WTC11 (cell line): ENCODE results near the gene NELFCD. TPM values are rescaled to one million over a fixed set of nuclear protein-coding genes. Genes with fewer than 3 reads are reported as not detected.

ENCODE experiments used
- ATAC-seq: fragments of 200-7000 bp; cut with Tn5 transposase; 2 replicates; pipeline ENCODE4 v1.10.0; 2021; ENCODE audit warnings: mild to moderate bottlenecking, moderate library complexity
- CTCF ChIA-PET: fragments of 300-600 bp; sonication (Branson Sonifier 250); formaldehyde crosslinking; loops from one replicate; lab custom pipeline; 2021; ENCODE audit warnings: antibody characterized with exemption; lab: Charles Lee
- POLR2A ChIA-PET: fragments of 350-600 bp; sonication (Branson Sonifier 250); formaldehyde crosslinking; loops from one replicate; lab custom pipeline; 2021; ENCODE audit warnings: antibody characterized with exemption; lab: Charles Lee
- DNase-seq: peaks from one replicate; pipeline ENCODE4 v3.0.0; 2021; ENCODE audit warnings: low spot score
- H3K27ac Mint-ChIP-seq: 2 replicates; pipeline ENCODE4 v1.8.0; 2021; ENCODE audit warnings: mixed read lengths
- H3K27me3 Mint-ChIP-seq: 2 replicates; pipeline ENCODE4 v1.8.0; 2021; ENCODE audit warnings: low read depth, mild to moderate bottlenecking, moderate library complexity, mixed read lengths
- H3K36me3 Mint-ChIP-seq: 2 replicates; pipeline ENCODE4 v1.8.0; 2021; ENCODE audit warnings: mixed read lengths
- H3K4me1 Mint-ChIP-seq: 2 replicates; pipeline ENCODE4 v1.8.0; 2022; ENCODE audit warnings: mixed read lengths
- H3K4me3 Mint-ChIP-seq: 2 replicates; pipeline ENCODE4 v1.8.0; 2021; ENCODE audit warnings: mild to moderate bottlenecking, moderate library complexity, mixed read lengths
- H3K9me3 Mint-ChIP-seq: 2 replicates; pipeline ENCODE4 v1.8.0; 2021; ENCODE audit warnings: mixed read lengths
- ATF1 ChIP-seq: sonication (generic); formaldehyde crosslinking; IDR thresholded peaks from 2 replicates; pipeline ENCODE4 v1.8.1; 2023; ENCODE audit warnings: mild to moderate bottlenecking, moderate library complexity, missing genetic modification reagents
- CREB1 ChIP-seq: sonication (generic); formaldehyde crosslinking; IDR thresholded peaks from 2 replicates; pipeline ENCODE4 v1.8.0; 2023; ENCODE audit warnings: mild to moderate bottlenecking, missing genetic modification reagents
- EMX1 ChIP-seq: fragments of 250-450 bp; sonication (Bioruptor Pico); IDR thresholded peaks from 2 replicates; pipeline ENCODE4 v1.8.0; 2021; ENCODE audit warnings: mild to moderate bottlenecking
- ESRRA ChIP-seq: sonication (generic); formaldehyde crosslinking; IDR thresholded peaks from 2 replicates; pipeline ENCODE4 v1.8.1; 2022; ENCODE audit warnings: mild to moderate bottlenecking, missing genetic modification reagents, borderline replicate concordance
- FOXJ3 ChIP-seq: sonication (generic); formaldehyde crosslinking; IDR thresholded peaks from 2 replicates; pipeline ENCODE4 v1.9.0; 2021; ENCODE audit warnings: missing genetic modification reagents, mild to moderate bottlenecking, borderline replicate concordance
- FOXK1 ChIP-seq: sonication (generic); formaldehyde crosslinking; IDR thresholded peaks from 2 replicates; pipeline ENCODE4 v1.8.0; 2022; ENCODE audit warnings: mild to moderate bottlenecking, moderate library complexity, missing genetic modification reagents
- JUN ChIP-seq: sonication (generic); formaldehyde crosslinking; IDR thresholded peaks from 2 replicates; pipeline ENCODE4 v1.8.0; 2023; ENCODE audit warnings: mild to moderate bottlenecking, missing genetic modification reagents
- KAT7 ChIP-seq: sonication (generic); formaldehyde crosslinking; IDR thresholded peaks from 2 replicates; pipeline ENCODE4 v1.8.1; 2023; ENCODE audit warnings: missing genetic modification reagents, mild to moderate bottlenecking, borderline replicate concordance
- NFATC4 ChIP-seq: fragments of 250-450 bp; sonication (Bioruptor Pico); IDR thresholded peaks from 2 replicates; pipeline ENCODE4 v1.9.0; 2021; ENCODE audit warnings: mild to moderate bottlenecking
- NR1H2 ChIP-seq: sonication (generic); formaldehyde crosslinking; IDR thresholded peaks from 2 replicates; pipeline ENCODE4 v1.9.0; 2021; ENCODE audit warnings: mild to moderate bottlenecking, moderate library complexity, missing genetic modification reagents
- PRRX2 ChIP-seq: fragments of 250-450 bp; sonication (Bioruptor Pico); IDR thresholded peaks from 2 replicates; pipeline ENCODE4 v1.8.0; 2021; ENCODE audit warnings: mild to moderate bottlenecking
- SOX15 ChIP-seq: fragments of 250-450 bp; sonication (Bioruptor Pico); IDR thresholded peaks from 2 replicates; pipeline ENCODE4 v1.9.0; 2021; ENCODE audit warnings: mild to moderate bottlenecking
- SP1 ChIP-seq: sonication (generic); formaldehyde crosslinking; conservative IDR thresholded peaks from 2 replicates; pipeline ENCODE4 v1.8.1; 2022; ENCODE audit warnings: missing genetic modification reagents
- TEAD4 ChIP-seq: sonication (generic); formaldehyde crosslinking; IDR thresholded peaks from 2 replicates; pipeline ENCODE4 v1.8.0; 2022; ENCODE audit warnings: mild to moderate bottlenecking, missing genetic modification reagents
- TP53 ChIP-seq: sonication (generic); formaldehyde crosslinking; IDR thresholded peaks from 2 replicates; pipeline ENCODE4 v1.8.1; 2023; ENCODE audit warnings: mild to moderate bottlenecking, missing genetic modification reagents
- ZNF121 ChIP-seq: sonication (generic); formaldehyde crosslinking; IDR thresholded peaks from 2 replicates; pipeline ENCODE4 v1.8.0; 2023; ENCODE audit warnings: missing genetic modification reagents
- ZNF138 ChIP-seq: sonication (generic); formaldehyde crosslinking; conservative IDR thresholded peaks from 2 replicates; pipeline ENCODE4 v1.8.1; 2022; ENCODE audit warnings: mild to moderate bottlenecking, moderate library complexity, missing genetic modification reagents
- ZNF219 ChIP-seq: sonication (generic); formaldehyde crosslinking; IDR thresholded peaks from 2 replicates; pipeline ENCODE4 v1.8.0; 2023; ENCODE audit warnings: missing genetic modification reagents, mild to moderate bottlenecking, borderline replicate concordance
- ZNF263 ChIP-seq: sonication (generic); formaldehyde crosslinking; IDR thresholded peaks from 2 replicates; pipeline ENCODE4 v1.8.1; 2022; ENCODE audit warnings: low read depth, mild to moderate bottlenecking, moderate library complexity, missing genetic modification reagents
- ZNF423 ChIP-seq: fragments of 250-450 bp; sonication (Bioruptor Pico); IDR thresholded peaks from 2 replicates; pipeline ENCODE4 v2.1.2; 2022; ENCODE audit warnings: mild to moderate bottlenecking, moderate library complexity
- ZNF671 ChIP-seq: fragments of 250-450 bp; sonication (Bioruptor Pico); IDR thresholded peaks from 2 replicates; pipeline ENCODE4 v1.8.0; 2021; ENCODE audit warnings: mild to moderate bottlenecking
- total RNA-seq: library from RNA; stranded (reverse); gene quantifications from 3 replicates; pipeline ENCODE4 v1.2.3, GENCODE V29; 2021
- TF ChIP-seq, protein P1 (sequence below): sonication (generic); formaldehyde crosslinking; IDR thresholded peaks from 2 replicates; pipeline ENCODE4 v1.8.0; 2022; ENCODE audit warnings: mild to moderate bottlenecking, missing genetic modification reagents
- TF ChIP-seq, protein P2 (sequence below): fragments of 250-450 bp; sonication (Bioruptor Pico); IDR thresholded peaks from 2 replicates; pipeline ENCODE4 v1.8.0; 2021; ENCODE audit warnings: mild to moderate bottlenecking
- TF ChIP-seq, protein P3 (sequence below): sonication (generic); formaldehyde crosslinking; IDR thresholded peaks from 2 replicates; pipeline ENCODE4 v1.8.1; 2022; ENCODE audit warnings: low read depth, missing genetic modification reagents, borderline replicate concordance
- TF ChIP-seq, protein P4 (sequence below): sonication (generic); formaldehyde crosslinking; IDR thresholded peaks from 2 replicates; pipeline ENCODE4 v1.8.0; 2022; ENCODE audit warnings: mild to moderate bottlenecking, missing genetic modification reagents
- TF ChIP-seq, protein P5 (sequence below): sonication (generic); formaldehyde crosslinking; IDR thresholded peaks from 2 replicates; pipeline ENCODE4 v1.8.1; 2022; ENCODE audit warnings: low read depth, mild to moderate bottlenecking, moderate library complexity, missing genetic modification reagents, borderline replicate concordance
- TF ChIP-seq, protein P6 (sequence below): sonication (generic); formaldehyde crosslinking; IDR thresholded peaks from 2 replicates; pipeline ENCODE4 v1.8.1; 2022; ENCODE audit warnings: mild to moderate bottlenecking, missing genetic modification reagents, moderate library complexity, borderline replicate concordance
- TF ChIP-seq, protein P7 (sequence below): sonication (generic); formaldehyde crosslinking; IDR thresholded peaks from 2 replicates; pipeline ENCODE4 v1.8.1; 2023; ENCODE audit warnings: mild to moderate bottlenecking, missing genetic modification reagents, moderate library complexity
- TF ChIP-seq, protein P8 (sequence below): sonication (generic); formaldehyde crosslinking; IDR thresholded peaks from 2 replicates; pipeline ENCODE4 v1.8.1; 2023; ENCODE audit warnings: mild to moderate bottlenecking, missing genetic modification reagents

The NELFCD gene
- total RNA-seq, 1 experiment from 2014 or later, result 66.9 TPM

DNA sequence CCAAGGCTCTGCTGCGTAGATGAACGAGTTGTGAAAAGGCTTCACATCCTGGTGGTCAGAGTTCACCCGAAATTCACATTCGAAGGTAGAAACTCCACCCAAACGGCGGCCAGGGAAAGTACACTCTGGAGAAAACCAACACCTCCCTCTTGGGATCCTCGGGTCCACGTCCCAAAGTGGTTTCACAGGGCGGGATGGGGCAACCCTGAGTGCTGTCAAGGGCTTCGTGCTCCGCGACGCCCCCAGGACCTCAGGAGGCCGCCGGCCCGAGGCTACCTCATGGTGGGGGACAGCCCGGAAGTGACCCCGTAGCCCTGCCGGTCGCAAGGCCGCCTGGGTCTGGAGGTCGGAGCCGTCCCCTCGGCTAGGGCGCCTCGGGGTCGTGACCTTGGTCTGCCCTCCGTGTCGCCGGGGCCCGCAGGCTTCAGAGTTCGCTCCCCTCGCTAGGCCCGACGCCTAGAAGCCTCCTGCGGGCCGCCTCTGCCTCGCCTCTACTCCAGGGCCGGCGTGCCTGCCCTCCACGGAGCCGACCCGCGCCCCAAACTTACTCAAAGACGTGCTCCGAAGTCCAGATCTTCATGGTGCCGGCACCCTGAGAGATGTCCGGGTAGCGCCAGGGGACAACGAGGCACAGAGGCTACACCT, 61.2 kb downstream of the NELFCD start, which contains the start of gene PRELID3B:
TSS of gene PRELID3B (minus strand) at position 636 of the 645 bp plus-strand sequence. CDS start at position 580, 56 bp downstream.
- POLR2A ChIA-PET, result interaction anchor here (1.9 kb wide), 1 partner anchor 10 kb away, joined by 5 read pairs; the partner anchor contains the start of gene ATP5F1E
- peaks cover 16% of the 10 kb centered on the region for H3K27me3 Mint-ChIP-seq
- ATAC-seq (peak; percentile 29), DNase-seq (peak; percentile 50)
- H3K27ac Mint-ChIP-seq, result 0 out of 2 replicates have a peak within 1 kb of the TSS, but pooled peaks have one; percentile 70
- H3K4me3 Mint-ChIP-seq, result peak within 1 kb of the TSS; percentile 82
- H3K4me1 Mint-ChIP-seq, result peaks cover 20% of the 10 kb centered on the region
- H3K36me3 Mint-ChIP-seq, result peaks cover 20% of the 10 kb centered on the region
- CTCF ChIA-PET, result interaction anchor here (0.9 to 2.7 kb wide), 4 partner anchors 153 to 561 kb away, joined by 3 to 6 read pairs (median 4); no protein-coding TSS in a partner anchor
- no peaks in the 10 kb centered on the region for H3K9me3 Mint-ChIP-seq
- TF ChIP-seq CREB1 (CRISPR knock-in tag) (0 out of 2 replicates have a peak, but pooled peaks have one; percentile 83), ZNF121 (CRISPR knock-in tag) (no peak), NFATC4 (CRISPR knock-in tag) (no peak), JUN (CRISPR knock-in tag) (peak; percentile 61; the same call in 1 of the 2 replicates), TEAD4 (no peak), ZNF263 (no peak), SOX15 (CRISPR knock-in tag) (no peak), TP53 (peak; percentile 86; the same call in 1 of the 2 replicates), ZNF219 (CRISPR knock-in tag) (peak; percentile 70; the same call in 1 of the 2 replicates), FOXJ3 (CRISPR knock-in tag) (no peak), SP1 (CRISPR knock-in tag) (no peak; the same call in 1 of the 2 replicates), KAT7 (CRISPR knock-in tag) (no peak), ZNF423 (CRISPR knock-in tag) (no peak), ZNF138 (CRISPR knock-in tag) (no peak), NR1H2 (CRISPR knock-in tag) (no peak; the same call in 1 of the 2 replicates), ATF1 (CRISPR knock-in tag) (no peak), EMX1 (CRISPR knock-in tag) (no peak), FOXK1 (CRISPR knock-in tag) (peak; percentile 54; the same call in 1 of the 2 replicates), ZNF671 (CRISPR knock-in tag) (no peak), PRRX2 (no peak), ESRRA (CRISPR knock-in tag) (peak; percentile 89; the same call in 1 of the 2 replicates)
- TF ChIP-seq, protein P1, sequence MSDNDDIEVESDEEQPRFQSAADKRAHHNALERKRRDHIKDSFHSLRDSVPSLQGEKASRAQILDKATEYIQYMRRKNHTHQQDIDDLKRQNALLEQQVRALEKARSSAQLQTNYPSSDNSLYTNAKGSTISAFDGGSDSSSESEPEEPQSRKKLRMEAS (CRISPR knock-in tag), result peak; percentile 93
- TF ChIP-seq, protein P2, sequence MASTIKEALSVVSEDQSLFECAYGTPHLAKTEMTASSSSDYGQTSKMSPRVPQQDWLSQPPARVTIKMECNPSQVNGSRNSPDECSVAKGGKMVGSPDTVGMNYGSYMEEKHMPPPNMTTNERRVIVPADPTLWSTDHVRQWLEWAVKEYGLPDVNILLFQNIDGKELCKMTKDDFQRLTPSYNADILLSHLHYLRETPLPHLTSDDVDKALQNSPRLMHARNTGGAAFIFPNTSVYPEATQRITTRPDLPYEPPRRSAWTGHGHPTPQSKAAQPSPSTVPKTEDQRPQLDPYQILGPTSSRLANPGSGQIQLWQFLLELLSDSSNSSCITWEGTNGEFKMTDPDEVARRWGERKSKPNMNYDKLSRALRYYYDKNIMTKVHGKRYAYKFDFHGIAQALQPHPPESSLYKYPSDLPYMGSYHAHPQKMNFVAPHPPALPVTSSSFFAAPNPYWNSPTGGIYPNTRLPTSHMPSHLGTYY (CRISPR knock-in tag), result no peak
- TF ChIP-seq, protein P3, sequence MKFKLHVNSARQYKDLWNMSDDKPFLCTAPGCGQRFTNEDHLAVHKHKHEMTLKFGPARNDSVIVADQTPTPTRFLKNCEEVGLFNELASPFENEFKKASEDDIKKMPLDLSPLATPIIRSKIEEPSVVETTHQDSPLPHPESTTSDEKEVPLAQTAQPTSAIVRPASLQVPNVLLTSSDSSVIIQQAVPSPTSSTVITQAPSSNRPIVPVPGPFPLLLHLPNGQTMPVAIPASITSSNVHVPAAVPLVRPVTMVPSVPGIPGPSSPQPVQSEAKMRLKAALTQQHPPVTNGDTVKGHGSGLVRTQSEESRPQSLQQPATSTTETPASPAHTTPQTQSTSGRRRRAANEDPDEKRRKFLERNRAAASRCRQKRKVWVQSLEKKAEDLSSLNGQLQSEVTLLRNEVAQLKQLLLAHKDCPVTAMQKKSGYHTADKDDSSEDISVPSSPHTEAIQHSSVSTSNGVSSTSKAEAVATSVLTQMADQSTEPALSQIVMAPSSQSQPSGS (CRISPR knock-in tag), result 0 out of 2 replicates have a peak, but pooled peaks have one; percentile 14
- TF ChIP-seq, protein P4, sequence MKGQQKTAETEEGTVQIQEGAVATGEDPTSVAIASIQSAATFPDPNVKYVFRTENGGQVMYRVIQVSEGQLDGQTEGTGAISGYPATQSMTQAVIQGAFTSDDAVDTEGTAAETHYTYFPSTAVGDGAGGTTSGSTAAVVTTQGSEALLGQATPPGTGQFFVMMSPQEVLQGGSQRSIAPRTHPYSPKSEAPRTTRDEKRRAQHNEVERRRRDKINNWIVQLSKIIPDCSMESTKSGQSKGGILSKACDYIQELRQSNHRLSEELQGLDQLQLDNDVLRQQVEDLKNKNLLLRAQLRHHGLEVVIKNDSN (CRISPR knock-in tag), result peak; percentile 49; the same call in 1 of the 2 replicates
- TF ChIP-seq, protein P5, sequence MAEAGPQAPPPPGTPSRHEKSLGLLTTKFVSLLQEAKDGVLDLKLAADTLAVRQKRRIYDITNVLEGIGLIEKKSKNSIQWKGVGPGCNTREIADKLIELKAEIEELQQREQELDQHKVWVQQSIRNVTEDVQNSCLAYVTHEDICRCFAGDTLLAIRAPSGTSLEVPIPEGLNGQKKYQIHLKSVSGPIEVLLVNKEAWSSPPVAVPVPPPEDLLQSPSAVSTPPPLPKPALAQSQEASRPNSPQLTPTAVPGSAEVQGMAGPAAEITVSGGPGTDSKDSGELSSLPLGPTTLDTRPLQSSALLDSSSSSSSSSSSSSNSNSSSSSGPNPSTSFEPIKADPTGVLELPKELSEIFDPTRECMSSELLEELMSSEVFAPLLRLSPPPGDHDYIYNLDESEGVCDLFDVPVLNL (CRISPR knock-in tag), result no peak
- TF ChIP-seq, protein P6, sequence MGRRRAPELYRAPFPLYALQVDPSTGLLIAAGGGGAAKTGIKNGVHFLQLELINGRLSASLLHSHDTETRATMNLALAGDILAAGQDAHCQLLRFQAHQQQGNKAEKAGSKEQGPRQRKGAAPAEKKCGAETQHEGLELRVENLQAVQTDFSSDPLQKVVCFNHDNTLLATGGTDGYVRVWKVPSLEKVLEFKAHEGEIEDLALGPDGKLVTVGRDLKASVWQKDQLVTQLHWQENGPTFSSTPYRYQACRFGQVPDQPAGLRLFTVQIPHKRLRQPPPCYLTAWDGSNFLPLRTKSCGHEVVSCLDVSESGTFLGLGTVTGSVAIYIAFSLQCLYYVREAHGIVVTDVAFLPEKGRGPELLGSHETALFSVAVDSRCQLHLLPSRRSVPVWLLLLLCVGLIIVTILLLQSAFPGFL (CRISPR knock-in tag), result no peak
- TF ChIP-seq, protein P7, sequence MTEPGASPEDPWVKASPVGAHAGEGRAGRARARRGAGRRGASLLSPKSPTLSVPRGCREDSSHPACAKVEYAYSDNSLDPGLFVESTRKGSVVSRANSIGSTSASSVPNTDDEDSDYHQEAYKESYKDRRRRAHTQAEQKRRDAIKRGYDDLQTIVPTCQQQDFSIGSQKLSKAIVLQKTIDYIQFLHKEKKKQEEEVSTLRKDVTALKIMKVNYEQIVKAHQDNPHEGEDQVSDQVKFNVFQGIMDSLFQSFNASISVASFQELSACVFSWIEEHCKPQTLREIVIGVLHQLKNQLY (CRISPR knock-in tag), result no peak
- TF ChIP-seq, protein P8, sequence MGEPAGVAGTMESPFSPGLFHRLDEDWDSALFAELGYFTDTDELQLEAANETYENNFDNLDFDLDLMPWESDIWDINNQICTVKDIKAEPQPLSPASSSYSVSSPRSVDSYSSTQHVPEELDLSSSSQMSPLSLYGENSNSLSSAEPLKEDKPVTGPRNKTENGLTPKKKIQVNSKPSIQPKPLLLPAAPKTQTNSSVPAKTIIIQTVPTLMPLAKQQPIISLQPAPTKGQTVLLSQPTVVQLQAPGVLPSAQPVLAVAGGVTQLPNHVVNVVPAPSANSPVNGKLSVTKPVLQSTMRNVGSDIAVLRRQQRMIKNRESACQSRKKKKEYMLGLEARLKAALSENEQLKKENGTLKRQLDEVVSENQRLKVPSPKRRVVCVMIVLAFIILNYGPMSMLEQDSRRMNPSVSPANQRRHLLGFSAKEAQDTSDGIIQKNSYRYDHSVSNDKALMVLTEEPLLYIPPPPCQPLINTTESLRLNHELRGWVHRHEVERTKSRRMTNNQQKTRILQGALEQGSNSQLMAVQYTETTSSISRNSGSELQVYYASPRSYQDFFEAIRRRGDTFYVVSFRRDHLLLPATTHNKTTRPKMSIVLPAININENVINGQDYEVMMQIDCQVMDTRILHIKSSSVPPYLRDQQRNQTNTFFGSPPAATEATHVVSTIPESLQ, result no peak
